HG02571 (cell line): ENCODE data around the gene SLC45A3.

ENCODE experiments used
- ATAC-seq: cut with Tn5 transposase; IDR thresholded peaks from one replicate; pipeline ENCODE4 v1.9.1; 2021; ENCODE audit warnings: mild to moderate bottlenecking, moderate library complexity; ENCODE audit not compliant: unreplicated experiment

Gene SLC45A3

GRCh38 chr1:205669341-205670149 is 10.8 kb downstream of the SLC45A3 start:
- ATAC-seq: peak; percentile 37

GRCh38 chr1:205668951-205669340 is 11.4 kb downstream of the SLC45A3 start:
- ATAC-seq: no peak

- no peak for ATAC-seq
These were observed 12.2 kb downstream of the SLC45A3 start for GRCh38 chr1:205667909-205668643.

GRCh38 chr1:205666372-205667166 is 13.7 kb downstream of the SLC45A3 start:
- ATAC-seq: no peak

DNA sequence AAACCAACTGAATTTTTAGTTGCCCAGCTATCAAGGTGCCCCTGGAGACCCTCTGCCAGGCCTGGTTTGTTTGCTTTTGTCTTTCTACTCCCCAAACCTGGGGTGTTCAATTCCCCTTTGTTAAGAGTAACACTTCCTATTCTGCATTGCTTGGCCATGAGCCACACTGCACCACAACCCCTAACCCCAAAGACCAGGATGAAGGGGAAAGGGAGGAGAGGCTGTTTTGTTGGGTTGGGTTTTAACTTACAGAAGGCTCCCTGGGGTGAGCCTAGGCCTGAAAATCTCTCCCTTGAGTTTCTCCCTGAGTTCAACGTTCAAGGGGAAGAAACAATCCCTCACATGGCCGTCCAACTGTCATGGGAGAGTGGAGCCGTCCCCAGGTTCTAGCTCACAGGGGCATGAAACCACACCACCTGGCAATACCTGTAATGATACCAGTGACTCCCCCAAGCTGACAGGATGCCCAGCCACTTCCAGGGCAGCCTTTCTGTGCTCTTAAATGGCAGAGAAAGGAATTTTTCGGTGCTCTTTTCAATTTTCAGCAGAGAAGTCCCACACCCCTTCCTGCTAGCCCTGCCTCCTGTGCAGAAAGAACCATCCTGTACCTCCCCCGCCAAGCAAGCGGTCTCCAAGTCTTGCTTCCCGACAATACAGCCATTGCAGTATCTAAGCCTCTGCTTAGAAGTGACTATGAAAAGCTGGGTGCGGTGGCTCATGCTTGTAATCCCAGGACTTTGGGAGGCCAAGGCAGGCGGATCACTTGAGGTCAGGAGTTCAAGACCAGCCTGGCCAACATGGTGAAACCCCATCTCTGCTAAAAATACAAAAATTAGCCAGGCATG is 14.9 kb downstream of the SLC45A3 start:
- no peak for ATAC-seq

DNA sequence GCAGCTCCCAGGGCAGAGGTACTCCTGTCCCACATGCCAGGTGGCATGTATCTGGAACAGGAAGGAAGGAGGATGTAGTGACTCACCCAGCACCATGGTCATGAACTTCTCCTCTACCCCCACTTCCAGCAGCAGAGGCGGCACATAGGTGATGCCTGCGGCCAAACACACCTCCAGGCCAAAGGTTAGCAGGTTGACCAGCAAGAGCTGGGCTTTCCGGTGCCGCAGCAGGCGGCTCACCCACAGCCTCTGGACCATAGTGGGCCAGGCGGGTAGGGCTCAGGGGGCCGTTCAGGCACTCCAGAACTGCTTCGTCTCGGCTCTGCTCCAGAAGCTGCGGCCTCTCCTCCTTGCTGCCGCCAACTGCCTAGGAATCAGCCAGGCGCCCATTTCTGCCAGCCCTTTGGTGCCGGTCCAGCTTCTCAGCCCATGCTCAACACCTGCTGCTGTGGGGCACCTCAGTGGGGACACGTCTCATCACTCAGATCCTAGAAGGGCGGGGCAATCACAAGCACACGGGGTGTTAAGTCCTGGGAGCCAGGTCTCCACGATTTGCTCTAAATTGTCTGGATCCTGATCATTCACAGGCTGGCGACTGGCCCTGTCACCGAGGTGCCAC is 15.8 kb downstream of the SLC45A3 start:
- ATAC-seq: no peak

GRCh38 chr1:205663286-205663936 is 16.9 kb downstream of the SLC45A3 start:
- no peak for ATAC-seq

DNA sequence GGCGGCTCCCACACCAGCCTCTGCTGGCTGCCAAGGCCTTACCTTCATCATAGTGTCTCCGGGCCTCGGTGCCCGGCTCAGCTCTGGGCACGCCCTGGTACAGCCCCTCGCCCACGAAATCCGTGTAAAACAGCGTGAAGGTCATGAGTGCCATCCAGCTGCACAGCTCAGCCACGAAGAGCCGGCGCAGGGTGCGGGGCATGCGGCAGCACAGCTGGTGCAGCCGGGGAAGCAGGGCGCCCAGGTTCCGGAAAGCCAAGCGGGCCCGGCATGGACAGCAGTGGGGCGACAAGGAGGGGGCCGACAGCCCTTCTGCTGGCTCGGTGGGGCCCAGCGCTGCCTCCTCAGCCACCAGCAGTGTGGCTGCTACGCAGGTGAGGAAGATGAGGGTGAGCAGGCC is 17.5 kb downstream of the SLC45A3 start:
- ATAC-seq: no peak

DNA sequence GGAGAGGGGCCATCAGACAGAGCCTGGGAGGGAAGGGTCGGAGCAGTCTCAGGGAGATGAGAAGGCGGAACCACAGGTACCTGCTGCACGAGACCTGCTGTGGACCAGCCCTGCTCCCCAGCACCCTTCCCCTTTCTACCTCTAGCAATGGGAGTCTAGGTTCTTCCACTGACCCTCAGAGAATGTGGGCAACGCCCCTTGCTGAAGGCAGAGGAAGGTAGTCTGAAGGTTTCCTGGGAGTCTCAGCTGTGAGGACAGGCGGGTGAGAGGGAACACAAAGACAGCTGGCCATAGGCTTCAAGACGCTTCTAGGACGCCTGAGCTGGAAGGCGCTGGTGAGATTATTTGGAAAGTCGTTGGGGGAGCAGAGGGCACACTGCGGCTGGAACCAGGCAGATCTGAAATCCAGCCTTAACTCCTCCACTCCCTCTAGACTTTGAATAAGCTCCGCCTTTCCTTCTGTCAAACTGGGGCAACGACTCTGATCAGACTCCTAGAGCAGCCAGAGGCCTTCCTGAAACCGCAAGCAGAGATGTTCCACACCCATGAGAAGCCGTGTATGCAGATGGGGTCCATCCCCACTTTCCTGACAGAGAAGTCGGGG is 18.1 kb downstream of the SLC45A3 start:
- ATAC-seq: no peak

DNA sequence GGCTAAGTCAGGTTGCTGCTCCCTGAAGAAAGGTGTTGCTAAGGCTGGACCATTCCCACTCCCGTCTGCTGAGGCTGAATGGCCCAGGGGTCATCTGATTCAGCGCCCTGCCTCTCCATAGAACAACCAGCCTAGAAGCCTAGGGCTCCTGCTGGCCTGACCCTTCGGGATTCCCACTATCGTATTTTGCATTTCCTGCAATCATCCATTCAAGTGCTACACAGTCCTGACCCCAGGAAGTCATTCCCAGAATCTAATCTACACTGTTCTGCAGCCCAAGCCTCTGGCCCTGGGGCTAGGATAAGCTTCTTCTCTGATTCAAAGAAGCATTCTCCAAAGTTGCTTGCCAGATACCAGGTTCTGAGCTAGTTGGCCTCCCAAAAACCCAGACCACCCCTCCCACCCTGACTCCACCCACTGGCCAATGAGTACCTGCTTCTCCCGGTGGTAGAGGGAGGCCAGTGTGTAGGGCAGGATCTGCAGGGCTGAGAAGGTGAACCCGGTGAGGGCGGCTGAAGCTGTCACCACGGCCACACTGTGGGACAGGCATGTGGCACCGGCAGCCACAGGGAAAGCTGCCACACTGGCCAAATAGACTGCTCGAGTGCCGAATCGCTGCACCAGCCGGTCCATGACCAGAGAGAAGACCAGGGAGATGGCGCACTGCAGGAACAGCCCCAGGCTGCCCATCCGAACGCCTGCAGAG is 18.7 kb downstream of the SLC45A3 start:
- ATAC-seq: no peak

DNA sequence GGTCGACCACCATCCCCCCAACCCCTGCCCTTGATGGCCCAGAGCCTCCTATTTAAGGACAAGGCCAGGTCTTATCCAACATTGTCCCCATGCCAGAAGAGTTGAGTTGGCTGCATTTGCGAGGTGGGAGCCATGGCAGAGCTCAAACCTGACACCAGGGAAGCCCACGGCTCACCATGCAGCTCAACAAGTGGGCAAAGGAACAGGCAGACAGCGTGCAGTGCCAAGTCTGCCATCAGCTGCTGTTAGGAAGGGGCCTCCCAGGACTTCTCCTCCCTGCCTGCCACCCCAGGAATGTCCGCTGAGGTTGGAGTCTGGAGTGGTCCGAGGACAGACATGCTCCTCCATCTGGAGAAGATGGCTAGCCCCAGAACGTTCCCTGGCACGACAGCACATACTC is 19.9 kb downstream of the SLC45A3 start:
- ATAC-seq: no peak

- peak; percentile 49 for ATAC-seq
These were observed 21.2 kb downstream of the SLC45A3 start for GRCh38 chr1:205658943-205659581.

DNA sequence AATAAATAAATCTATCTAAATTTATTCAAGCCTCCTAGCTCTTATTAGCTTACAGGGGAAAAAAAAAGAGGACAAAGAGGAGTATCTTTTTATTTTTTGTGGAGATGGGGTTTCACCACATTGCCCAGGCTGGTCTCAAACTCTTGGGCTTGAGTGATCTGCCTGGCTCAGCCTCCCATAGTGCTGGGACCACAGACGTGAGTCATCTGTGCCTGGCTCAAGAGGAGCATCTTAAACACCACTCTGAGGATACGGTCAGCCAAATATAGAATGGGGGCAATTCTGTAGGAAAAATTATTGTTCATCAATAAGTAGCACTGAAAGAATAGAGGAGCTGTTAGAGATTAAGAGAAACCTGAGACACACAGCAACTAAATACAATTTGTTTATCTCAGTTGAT is 24.1 kb downstream of the SLC45A3 start:
- no peak for ATAC-seq

DNA sequence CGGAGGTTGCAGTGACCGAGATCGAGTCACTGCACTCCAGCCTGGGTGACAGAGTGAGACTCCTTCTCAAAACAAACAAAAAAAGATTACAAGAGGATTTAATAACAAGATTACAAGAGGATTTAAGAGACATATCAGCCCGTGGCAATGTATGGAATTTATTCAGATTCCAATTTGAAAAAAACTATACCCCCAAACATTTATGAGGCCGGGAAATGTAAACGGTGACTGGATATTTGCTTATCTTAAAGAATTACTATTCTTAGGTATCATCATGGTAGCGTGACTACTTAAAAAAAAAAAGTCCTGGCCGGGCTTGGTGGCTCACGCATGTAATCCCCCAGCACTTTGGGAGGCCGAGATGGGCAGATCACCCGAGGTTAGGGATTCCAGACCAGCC is 27.3 kb downstream of the SLC45A3 start:
- no peak for ATAC-seq

DNA sequence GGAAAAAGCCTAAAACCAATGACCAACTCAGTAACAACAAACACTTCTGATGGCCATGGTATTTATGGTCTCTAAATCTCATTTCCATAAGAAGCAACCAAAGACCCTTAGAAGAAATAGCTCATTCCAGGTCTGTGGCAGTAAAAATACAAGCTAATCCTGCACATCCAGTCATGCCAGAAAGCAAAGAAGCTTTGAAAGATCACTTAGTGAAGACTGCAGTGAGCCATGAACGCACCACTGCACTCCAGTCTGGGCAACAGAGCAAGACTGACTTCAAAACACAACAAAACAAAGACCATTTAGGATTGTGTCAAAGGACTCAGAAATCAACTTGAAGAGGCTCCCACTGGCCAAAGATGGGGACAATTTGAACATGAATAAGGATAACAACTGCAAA is 30.1 kb downstream of the SLC45A3 start:
- ATAC-seq: no peak

GRCh38 chr1:205645519-205645918 is 34.8 kb downstream of the SLC45A3 start:
- ATAC-seq: no peak

DNA sequence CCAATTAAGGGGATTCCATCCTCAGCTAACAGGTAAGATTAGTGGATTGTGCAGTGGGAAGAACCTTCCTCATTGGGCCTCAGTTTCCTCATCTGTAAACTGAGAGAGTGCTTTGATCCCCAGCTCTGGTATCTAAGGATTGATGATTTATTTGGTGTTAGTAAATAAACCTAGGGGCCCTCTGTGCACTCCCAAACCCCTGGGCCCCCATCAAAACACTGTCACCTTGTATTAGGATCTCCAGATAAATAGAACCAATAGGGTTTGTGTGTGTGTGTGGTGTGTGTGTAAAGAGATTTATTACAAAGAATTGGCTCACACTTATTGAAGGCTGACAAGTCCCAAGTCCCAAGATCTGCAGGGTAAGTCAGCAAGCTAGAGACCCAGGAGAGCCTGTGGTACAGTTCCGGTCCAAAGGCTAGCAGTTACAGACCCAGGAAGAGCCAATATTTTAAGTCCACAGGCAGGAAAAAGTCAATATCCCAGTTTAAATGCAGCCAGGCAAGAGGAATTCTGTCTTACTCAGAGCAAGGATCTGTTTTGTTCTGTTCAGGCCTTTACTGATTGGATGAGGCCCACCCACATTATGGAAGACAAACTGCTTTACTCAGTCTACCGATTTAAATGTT is 37.5 kb downstream of the SLC45A3 start:
- no peak for ATAC-seq

- no peak for ATAC-seq
These were observed 40.7 kb downstream of the SLC45A3 start for GRCh38 chr1:205639567-205639966.
